Endometrial microvascular endothelial cells (primary cell): ENCODE data around the gene MAPKAPK3. TPM values are rescaled to one million over a fixed set of nuclear protein-coding genes. Genes with fewer than 3 reads are reported as not detected.

Experiments used
- in situ Hi-C: cut with HindIII; loops from 2 replicates; pipeline ENCODE4 v1.10.0; 2017; ENCODE audit warnings: low sequenced_read_pairs, low pct_unique_long_range_greater_than_20kb; ENCODE audit errors: inconsistent ontology term
- total RNA-seq: library from RNA; depleted of rRNA; stranded (reverse); fragments of >200 nt; gene quantifications from one replicate; pipeline ENCODE4 v1.2.3, GENCODE V29; 2015; ENCODE audit errors: inconsistent ontology term

Gene MAPKAPK3
- total RNA-seq, 1 donor from 2014 or later = 39.4 TPM

GRCh38 chr3:50604628-50605588 is 12.0 kb upstream of the MAPKAPK3 start:
- in situ Hi-C loops = loop anchor here (10.0 to 25.0 kb wide), 2 partner anchors 70 to 782 kb away; partner anchors contain the start of genes MANF and RBM15B

- in situ Hi-C loops = loop anchor here (10.0 to 25.0 kb wide), 2 partner anchors 71 to 781 kb away; partner anchors contain the start of genes MANF and RBM15B
Measured at GRCh38 chr3:50605901-50606326, 11.0 kb upstream of the MAPKAPK3 start.

- in situ Hi-C loops = loop anchor here (10.0 to 25.0 kb wide), 2 partner anchors 72 to 781 kb away; partner anchors contain the start of genes MANF and RBM15B
Measured at GRCh38 chr3:50606596-50606995, 10.4 kb upstream of the MAPKAPK3 start.

DNA sequence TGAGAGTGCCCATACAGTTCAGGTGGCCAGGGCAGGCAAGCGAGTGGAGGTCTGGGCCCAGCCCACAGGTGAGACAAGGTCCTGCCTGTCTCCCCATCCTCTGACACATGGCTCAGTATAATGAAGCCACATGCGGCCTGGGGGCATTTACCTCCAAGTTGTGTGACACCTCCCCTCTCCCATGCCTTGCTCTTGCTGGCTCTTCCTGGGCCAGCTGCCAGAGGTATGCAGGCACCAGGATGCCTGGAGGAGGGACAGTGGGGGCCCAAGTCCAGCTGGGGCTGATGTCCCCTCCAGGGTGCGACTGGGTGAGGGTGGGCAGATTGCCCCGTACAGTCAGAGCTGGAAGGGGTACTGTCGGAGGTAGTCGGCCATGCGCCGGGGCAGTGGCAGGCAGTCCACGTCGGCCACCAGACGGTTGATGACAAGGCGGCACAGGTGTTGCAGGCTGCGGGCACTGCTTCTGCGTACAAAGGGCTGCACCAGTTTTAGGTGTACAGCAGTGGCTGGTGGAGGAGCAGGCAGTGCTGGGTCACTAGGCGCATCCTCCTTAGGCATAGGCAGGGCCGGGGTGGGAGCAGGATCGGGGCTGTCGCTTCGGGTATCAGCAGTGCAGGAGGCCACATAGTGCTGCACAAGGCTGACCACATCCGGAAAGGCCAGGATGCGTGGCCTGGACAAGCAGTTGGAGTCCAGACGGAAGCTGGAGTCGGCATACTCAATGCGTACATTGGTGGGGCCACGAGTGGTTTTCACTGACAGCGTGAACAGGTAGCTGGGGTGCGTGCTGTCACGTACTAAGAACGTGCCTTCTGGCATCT is 9.5 kb upstream of the MAPKAPK3 start:
- in situ Hi-C loops = loop anchor here (10.0 to 25.0 kb wide), 2 partner anchors 73 to 780 kb away; partner anchors contain the start of genes MANF and RBM15B

- in situ Hi-C loops = loop anchor here (10.0 to 25.0 kb wide), 2 partner anchors 73 to 779 kb away; partner anchors contain the start of genes MANF and RBM15B
Measured at GRCh38 chr3:50608278-50608677, 8.7 kb upstream of the MAPKAPK3 start.

GRCh38 chr3:50609071-50609762 is 7.7 kb upstream of the MAPKAPK3 start:
- in situ Hi-C loops = loop anchor here (10.0 to 25.0 kb wide), 2 partner anchors 74 to 778 kb away; partner anchors contain the start of genes MANF and RBM15B

DNA sequence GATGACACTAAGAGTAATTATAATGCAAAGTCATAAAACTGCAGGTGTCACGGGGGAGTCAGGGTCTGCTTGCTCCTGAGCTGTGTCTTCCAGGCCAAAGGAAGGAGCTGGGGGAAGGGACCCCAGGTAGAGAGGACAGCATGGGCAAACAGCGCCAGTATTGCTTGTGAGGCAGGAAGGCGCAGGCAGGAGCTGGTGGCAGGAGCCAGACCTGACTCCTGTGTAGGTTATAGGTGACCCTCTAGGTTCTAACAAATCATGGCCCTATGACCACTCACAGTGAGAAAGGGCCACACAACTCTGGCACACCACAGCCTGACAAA is 7.2 kb upstream of the MAPKAPK3 start:
- in situ Hi-C loops = loop anchor here (10.0 to 25.0 kb wide), 2 partner anchors 75 to 778 kb away; partner anchors contain the start of genes MANF and RBM15B

GRCh38 chr3:50610181-50610971 is 6.6 kb upstream of the MAPKAPK3 start:
- in situ Hi-C loops = loop anchor here (25.0 kb wide), 1 partner anchor 777 kb away; the partner anchor contains the start of genes MANF and RBM15B

GRCh38 chr3:50610992-50611463 is 5.9 kb upstream of the MAPKAPK3 start:
- in situ Hi-C loops = loop anchor here (25.0 kb wide), 1 partner anchor 776 kb away; the partner anchor contains the start of genes MANF and RBM15B

DNA sequence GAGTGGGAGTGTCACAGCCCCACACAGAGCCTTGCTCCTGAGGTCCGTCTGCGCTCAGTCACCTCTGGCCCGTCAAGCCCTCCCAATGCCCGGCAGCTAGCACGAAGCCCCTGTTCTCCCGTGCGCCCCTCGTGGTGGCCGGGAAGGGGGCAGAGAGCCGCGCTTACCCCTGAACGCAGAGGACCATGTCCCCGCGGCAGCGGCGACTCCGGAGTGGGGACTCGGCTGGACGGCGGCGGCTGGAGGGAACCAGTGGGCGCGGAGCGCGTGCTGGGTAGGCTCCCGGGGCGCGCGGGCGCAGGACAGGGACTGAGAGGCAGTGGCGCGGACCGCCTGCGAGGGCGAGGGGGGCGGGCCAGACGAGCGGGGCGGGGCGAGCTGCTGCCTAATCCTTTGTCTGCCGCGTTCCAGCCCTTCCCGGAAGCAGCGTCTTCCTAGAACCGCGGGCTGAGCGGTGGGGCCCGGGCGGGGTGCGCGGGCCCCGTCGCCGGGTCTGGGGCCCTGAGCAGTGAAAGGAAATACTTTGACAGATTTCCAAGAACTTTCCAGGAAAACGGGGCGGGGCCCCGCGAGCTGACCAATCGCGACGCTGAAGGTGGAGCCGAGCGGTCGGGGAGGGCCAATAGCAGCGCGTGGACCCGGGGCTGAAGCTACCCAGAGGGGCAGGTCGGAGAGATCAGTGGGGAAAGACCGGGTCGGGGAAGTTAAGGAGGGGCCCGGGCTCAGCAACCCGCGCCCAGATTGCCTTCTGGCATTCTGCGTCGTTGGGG is 5.3 kb upstream of the MAPKAPK3 start, which contains the start of gene CISH:
TSS of gene CISH (minus strand) at position 311 of the 770 bp plus-strand sequence. CDS start at position 187, 124 bp downstream.
- in situ Hi-C loops = loop anchor here (25.0 kb wide), 1 partner anchor 776 kb away; the partner anchor contains the start of genes MANF and RBM15B

- in situ Hi-C loops = loop anchor here (25.0 kb wide), 1 partner anchor 775 kb away; the partner anchor contains the start of genes MANF and RBM15B
Measured at GRCh38 chr3:50612234-50612882, 4.6 kb upstream of the MAPKAPK3 start.

- in situ Hi-C loops = loop anchor here (25.0 kb wide), 1 partner anchor 774 kb away; the partner anchor contains the start of genes MANF and RBM15B
Measured at GRCh38 chr3:50612970-50613846, 3.7 kb upstream of the MAPKAPK3 start.

DNA sequence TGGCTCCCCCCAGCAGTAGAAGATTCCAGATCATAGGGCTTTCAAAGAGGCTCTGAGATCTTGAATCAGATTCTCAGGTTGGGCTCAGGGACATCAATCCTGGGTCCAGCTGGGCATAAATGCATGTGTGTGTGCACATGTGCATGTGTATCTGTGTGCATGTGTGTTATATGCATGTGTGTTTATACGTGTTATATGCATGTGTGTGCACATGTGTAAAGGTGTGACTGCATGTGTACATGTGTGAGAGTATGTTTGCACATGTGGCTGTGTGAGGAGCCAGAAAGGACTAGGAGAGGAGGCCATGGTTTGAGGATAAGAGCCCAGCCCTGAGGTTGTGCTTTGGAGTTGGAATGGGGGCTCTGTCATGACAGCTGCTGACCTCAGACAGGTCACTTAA is 1.8 kb upstream of the MAPKAPK3 start:
- in situ Hi-C loops = loop anchor here (25.0 kb wide), 1 partner anchor 772 kb away; the partner anchor contains the start of genes MANF and RBM15B

- in situ Hi-C loops = loop anchor here (25.0 kb wide), 1 partner anchor 771 kb away; the partner anchor contains the start of genes MANF and RBM15B
Measured at GRCh38 chr3:50616003-50616769, 765 bp upstream of the MAPKAPK3 start.
